Kidney (tissue), 14 donors: Measurements from ENCODE around the gene LRRN4CL. TPM values are rescaled to one million over a fixed set of nuclear protein-coding genes. Genes with fewer than 3 reads are reported as not detected.

ENCODE experiments used
- DNase-seq, 5 donors: peaks; one replicate each; pipeline ENCODE4 v3.0.0-alpha.2; 2013 to 2020
- FAIRE-seq: peaks from 2 replicates; lab custom pipeline; 2012; peaks lifted over from hg19 to GRCh38; lab: Jason Lieb, UNC
- H3K27ac ChIP-seq, 2 donors: one replicate each; pipeline ENCODE4 v1.7.0; 2013; ENCODE audit warnings: low read depth in 2 of 2, low read length in 2 of 2, inconsistent platforms in 1 of 2
- H3K27me3 ChIP-seq: one replicate; pipeline ENCODE4 v1.7.1; 2013; ENCODE audit warnings: low read length, inconsistent platforms; ENCODE audit not compliant: control insufficient read depth, insufficient read depth
- H3K36me3 ChIP-seq, 3 donors: one replicate each; pipeline versions ENCODE4 v1.7.0 to v1.7.1; 2013; ENCODE audit warnings: low read length in 3 of 3, control low read depth in 1 of 3, inconsistent platforms in 1 of 3; ENCODE audit not compliant: insufficient read depth in 3 of 3, control insufficient read depth in 2 of 3
- H3K4me1 ChIP-seq, 3 donors: one replicate each; pipeline versions ENCODE4 v1.7.0 to v1.7.1; 2013; ENCODE audit warnings: low read length in 3 of 3, inconsistent platforms in 1 of 3, low read depth in 1 of 3; ENCODE audit not compliant: control insufficient read depth in 2 of 3, insufficient read depth in 2 of 3
- H3K4me3 ChIP-seq, 3 donors: one replicate each; pipeline versions ENCODE4 v1.7.0 to v1.8.1; 2013; ENCODE audit warnings: low read length in 3 of 3, control low read depth in 1 of 3, inconsistent platforms in 1 of 3
- H3K9ac ChIP-seq, 3 donors: one replicate each; pipeline versions ENCODE4 v1.7.0 to v1.7.1; 2013; ENCODE audit warnings: low read length in 3 of 3, control low read depth in 1 of 3, inconsistent platforms in 1 of 3
- H3K9me3 ChIP-seq, 3 donors: one replicate each; pipeline versions ENCODE4 v1.7.0 to v1.7.1; 2013; ENCODE audit warnings: low read length in 3 of 3, control low read depth in 1 of 3, inconsistent platforms in 1 of 3; ENCODE audit not compliant: control insufficient read depth in 2 of 3, insufficient read depth in 1 of 3
- intact Hi-C: fragments of 100-400 bp; cut with DNase I; formaldehyde crosslinking; loops from one replicate; pipeline ENCODE4 v1.11.1; 2022
- polyA plus RNA-seq: library from polyadenylated mRNA; stranded (reverse); fragments of 350-450 nt; fragmentation: Illumina TruSeq; extraction: RNeasy Lipid Tissue Mini Kit (QIAGEN cat#74804); gene quantifications from one replicate; pipeline ENCODE4 v1.2.3, GENCODE V29; 2014; ENCODE audit warnings: low read depth, low replicate concordance; ENCODE audit not compliant: insufficient read depth
- total RNA-seq: library from RNA; stranded (reverse); fragmentation: NEBNext Ultra II Directional; extraction: Animal tissue kit (Norgen Biotek cat#: 25700); gene quantifications from one replicate; pipeline ENCODE4 v1.2.1, GENCODE V29; 2021
- TF ChIP-seq, protein P1 (sequence below): IDR thresholded peaks from 3 replicates; pipeline ENCODE4 v1.5.1; 2012; ENCODE audit warnings: mild to moderate bottlenecking, moderate library complexity, borderline replicate concordance; ENCODE audit not compliant: insufficient read depth; ENCODE audit errors: extremely low read depth
- donor health status: control.
- donor health status: control.
- donor health status: control.
- donor health status: control.
- donor health status: control.
- donor health status: DM: yes; HTN: yes; CAD: no.
- donor health status: Normal renal cell carcinoma (clear cell type).

Gene LRRN4CL
- total and polyA plus RNA-seq, 2 donors from 2014 or later = 0.58 to 1.2 TPM

DNA sequence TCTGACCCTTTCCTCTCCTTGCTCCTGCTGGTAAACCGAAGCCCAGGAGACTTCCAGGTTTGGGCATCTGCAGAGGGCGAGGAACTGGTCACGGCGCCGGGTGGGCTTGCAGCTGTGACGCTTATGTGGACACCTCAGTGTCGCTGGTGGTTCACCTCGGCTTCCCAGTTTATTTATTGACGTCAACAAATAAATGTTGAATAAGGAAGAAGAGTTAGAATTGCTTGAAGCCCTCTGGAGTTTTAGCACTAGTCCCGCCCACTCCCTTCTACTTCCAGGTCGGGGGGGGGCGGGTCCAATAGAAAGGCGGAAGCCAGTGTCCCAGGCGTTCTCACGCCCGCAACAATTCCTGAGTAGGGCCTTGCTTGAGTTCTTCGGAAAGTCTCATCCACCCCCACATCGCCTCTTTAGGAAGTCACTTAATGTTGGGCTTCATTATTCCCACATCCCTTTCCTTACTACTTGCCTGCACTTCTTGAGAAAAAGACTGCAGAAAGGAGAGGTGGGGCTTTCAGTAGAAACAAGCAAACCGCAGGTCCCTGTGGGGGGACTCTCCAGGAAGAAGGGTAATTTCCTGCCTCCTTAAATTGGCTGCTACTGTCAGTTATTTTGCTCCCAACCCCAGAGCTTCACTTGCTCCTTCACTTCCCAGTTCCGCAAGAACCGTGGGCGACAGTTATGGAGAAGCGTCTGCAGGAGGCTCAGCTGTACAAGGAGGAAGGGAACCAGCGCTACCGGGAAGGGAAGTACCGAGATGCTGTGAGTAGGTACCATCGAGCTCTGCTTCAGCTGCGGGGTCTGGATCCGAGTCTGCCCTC, 39.0 kb upstream of the LRRN4CL start, which contains the start of gene TTC9C:
TSS of gene TTC9C (plus strand) at position 316 of the 818 bp plus-strand sequence. CDS start at position 679, 363 bp downstream.
- TF ChIP-seq, protein P1, sequence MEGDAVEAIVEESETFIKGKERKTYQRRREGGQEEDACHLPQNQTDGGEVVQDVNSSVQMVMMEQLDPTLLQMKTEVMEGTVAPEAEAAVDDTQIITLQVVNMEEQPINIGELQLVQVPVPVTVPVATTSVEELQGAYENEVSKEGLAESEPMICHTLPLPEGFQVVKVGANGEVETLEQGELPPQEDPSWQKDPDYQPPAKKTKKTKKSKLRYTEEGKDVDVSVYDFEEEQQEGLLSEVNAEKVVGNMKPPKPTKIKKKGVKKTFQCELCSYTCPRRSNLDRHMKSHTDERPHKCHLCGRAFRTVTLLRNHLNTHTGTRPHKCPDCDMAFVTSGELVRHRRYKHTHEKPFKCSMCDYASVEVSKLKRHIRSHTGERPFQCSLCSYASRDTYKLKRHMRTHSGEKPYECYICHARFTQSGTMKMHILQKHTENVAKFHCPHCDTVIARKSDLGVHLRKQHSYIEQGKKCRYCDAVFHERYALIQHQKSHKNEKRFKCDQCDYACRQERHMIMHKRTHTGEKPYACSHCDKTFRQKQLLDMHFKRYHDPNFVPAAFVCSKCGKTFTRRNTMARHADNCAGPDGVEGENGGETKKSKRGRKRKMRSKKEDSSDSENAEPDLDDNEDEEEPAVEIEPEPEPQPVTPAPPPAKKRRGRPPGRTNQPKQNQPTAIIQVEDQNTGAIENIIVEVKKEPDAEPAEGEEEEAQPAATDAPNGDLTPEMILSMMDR = no peak
- intact Hi-C loops = no loop called here
- peak within 1 kb of the TSS; percentile 88 to 96 (median 93) for H3K9ac ChIP-seq
- peak within 1 kb of the TSS; percentile 97 to 99 for H3K27ac ChIP-seq
- H3K4me1 ChIP-seq = peaks cover 3 to 18% (median 4%) of the 10 kb centered on the region in 3 donors
- H3K27me3 ChIP-seq = no peaks in the 10 kb centered on the region
- H3K36me3 ChIP-seq = peaks cover 0 to 7% (median 7%) of the 10 kb centered on the region in 3 donors
- DNase-seq = peak; percentile 85 to 96 (median 92)
- H3K4me3 ChIP-seq = peak within 1 kb of the TSS; percentile 96 to 99 (median 96)
- no peak for FAIRE-seq
- H3K9me3 ChIP-seq = no peaks in the 10 kb centered on the region

DNA sequence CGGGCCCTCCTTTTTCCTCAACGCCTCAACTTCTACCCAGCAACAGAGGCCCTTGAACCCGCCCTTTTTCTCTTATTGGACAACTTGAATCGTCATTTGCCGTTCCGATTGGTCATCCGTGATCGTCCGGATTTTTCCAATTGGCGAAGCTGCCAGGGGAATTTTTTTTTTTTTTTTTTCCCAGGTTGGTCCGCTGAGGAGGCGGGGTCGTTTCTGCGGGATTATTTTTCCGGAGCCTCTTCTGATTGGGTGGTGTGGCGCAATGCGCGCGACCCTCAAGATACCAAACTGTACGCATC, 38.5 kb upstream of the LRRN4CL start:
- Histone ChIP-seq H3K36me3 (peaks cover under 1 to 13% (median 7%) of the 10 kb centered on the region in 3 donors), H3K27me3 (no peaks in the 10 kb centered on the region), H3K9ac (peak overlapping the region; percentile 88 to 96 (median 93)), H3K4me1 (peaks cover 3 to 18% (median 4%) of the 10 kb centered on the region in 3 donors), H3K9me3 (no peaks in the 10 kb centered on the region), H3K4me3 (peak overlapping the region; percentile 96 to 99 (median 96)), H3K27ac (peak overlapping the region; percentile 97 to 99)
- FAIRE-seq (peak; percentile 88), DNase-seq (peak; percentile 91 to 99 (median 96))
- TF ChIP-seq, protein P1 = no peak
- intact Hi-C loops = no loop called here

DNA sequence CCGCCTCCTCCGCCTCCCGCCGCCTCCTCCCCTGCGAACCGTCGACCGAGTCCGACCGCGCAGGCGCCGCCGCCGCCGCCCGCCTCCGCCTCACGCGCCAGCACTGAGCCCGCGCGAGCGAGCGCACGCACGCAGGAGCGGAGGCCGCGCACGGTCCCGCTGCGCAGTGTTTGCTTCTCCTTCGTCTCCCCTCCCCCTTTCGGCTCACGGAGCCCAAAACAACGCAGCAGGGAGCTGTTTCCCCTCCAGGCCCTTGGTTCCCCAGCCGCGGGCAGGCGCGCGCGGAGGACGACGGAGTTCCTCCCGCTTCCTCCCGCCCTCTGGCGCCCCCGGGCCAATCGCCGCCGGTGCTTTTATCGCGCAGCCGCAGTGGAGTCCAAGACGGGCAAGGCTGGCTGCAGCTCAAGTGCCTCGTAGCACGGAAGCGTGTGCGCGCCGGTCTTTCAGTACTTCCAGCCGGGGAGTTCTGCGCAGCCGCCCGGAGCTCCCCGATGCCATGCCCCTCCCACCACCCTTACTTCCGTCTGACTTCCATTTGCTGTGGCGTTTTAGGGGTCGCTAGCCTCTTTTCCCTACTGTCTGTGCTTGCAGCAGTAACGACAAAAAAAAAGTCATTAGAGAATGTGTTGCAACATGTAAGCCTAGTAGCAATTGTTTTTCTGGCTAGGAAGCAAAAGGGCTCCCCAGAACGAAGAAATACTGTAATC, 38.0 kb upstream of the LRRN4CL start, which contains the start of gene HNRNPUL2:
TSS of gene HNRNPUL2 (minus strand) at position 293 of the 707 bp plus-strand sequence. CDS start 301 bp downstream, outside the sequence.
- FAIRE-seq (no peak), DNase-seq (peak; percentile 99 to 100 (median 99))
- Histone ChIP-seq H3K9me3 (no peaks in the 10 kb centered on the region), H3K4me3 (peak within 1 kb of the TSS; percentile 96 to 99 (median 96)), H3K27ac (peak within 1 kb of the TSS; percentile 97 to 99), H3K4me1 (peaks cover 3 to 18% (median 4%) of the 10 kb centered on the region in 3 donors), H3K27me3 (no peaks in the 10 kb centered on the region), H3K9ac (peak within 1 kb of the TSS; percentile 88 to 96 (median 93)), H3K36me3 (peaks cover 6 to 18% (median 12%) of the 10 kb centered on the region in 3 donors)
- intact Hi-C loops = no loop called here
- TF ChIP-seq, protein P1 = no peak
